Activated CD8-positive, alpha-beta memory T cell treated with anti-CD3 and anti-CD28 coated beads, Interleukin-2, amount 50 U/mL, for 1 hour (primary cell): ENCODE measurements around the gene IGFBP2.
"Not testable (repeated sequence)": the region's sequence is repeated elsewhere in the genome, so short reads cannot be mapped to it uniquely, and the experiment has no call there.

Experiments
- DNase-seq: peaks from one replicate; pipeline ENCODE4 v3.0.0-alpha.2; 2020; ENCODE audit errors: extremely low read depth

The IGFBP2 gene

GRCh38 chr2:216632952-216633615 is at the start of gene IGFBP2:
TSS of gene IGFBP2 (plus strand) at chr2:216633420. CDS start at chr2:216633524, 104 bp downstream.
- DNase-seq, result no peak

- no peak for DNase-seq
Measured at GRCh38 chr2:216583606-216584005, 49.6 kb upstream of the IGFBP2 start.

GRCh38 chr2:216584112-216584511 is 49.1 kb upstream of the IGFBP2 start:
- DNase-seq, result no peak

- DNase-seq, result no peak
Measured at GRCh38 chr2:216585441-216585840, 47.8 kb upstream of the IGFBP2 start.

- no peak for DNase-seq
Measured at GRCh38 chr2:216588861-216589710, 44.1 kb upstream of the IGFBP2 start.

GRCh38 chr2:216589791-216590190 is 43.4 kb upstream of the IGFBP2 start:
- DNase-seq, result no peak

GRCh38 chr2:216590780-216591179 is 42.4 kb upstream of the IGFBP2 start:
- no peak for DNase-seq

GRCh38 chr2:216591480-216591879 is 41.7 kb upstream of the IGFBP2 start:
- no peak for DNase-seq

GRCh38 chr2:216594081-216594480 is 39.1 kb upstream of the IGFBP2 start:
- DNase-seq, result no peak

- no peak for DNase-seq
Measured at GRCh38 chr2:216596236-216596979, 36.8 kb upstream of the IGFBP2 start.

- DNase-seq, result no peak
Measured at GRCh38 chr2:216596980-216597509, 36.2 kb upstream of the IGFBP2 start.

GRCh38 chr2:216597825-216598224 is 35.4 kb upstream of the IGFBP2 start:
- not testable (repeated sequence) for DNase-seq

GRCh38 chr2:216601632-216602409 is 31.4 kb upstream of the IGFBP2 start:
- DNase-seq, result no peak

GRCh38 chr2:216603010-216603883 is 30.0 kb upstream of the IGFBP2 start:
- DNase-seq, result no peak

- DNase-seq, result no peak
Measured at GRCh38 chr2:216603884-216604245, 29.4 kb upstream of the IGFBP2 start.

GRCh38 chr2:216604458-216604857 is 28.8 kb upstream of the IGFBP2 start:
- no peak for DNase-seq

- DNase-seq, result peak; percentile 1
Measured at GRCh38 chr2:216606551-216607276, 26.5 kb upstream of the IGFBP2 start.

GRCh38 chr2:216607277-216607560 is 26.0 kb upstream of the IGFBP2 start:
- no peak for DNase-seq

GRCh38 chr2:216608525-216608924 is 24.7 kb upstream of the IGFBP2 start:
- DNase-seq, result no peak
